GM10266 (cell line): ENCODE measurements around the gene DNAJC17.

Experiments
- DNase-seq: peaks from one replicate; pipeline ENCODE4 v3.0.0; 2012; ENCODE audit errors: extremely low spot score
- TF ChIP-seq, protein P1 (sequence below): IDR thresholded peaks from 2 replicates; pipeline ENCODE4 v1.5.1; 2012; ENCODE audit warnings: mild to moderate bottlenecking, low read depth; ENCODE audit not compliant: control insufficient read depth, insufficient read depth; ENCODE audit errors: missing control alignments

Gene DNAJC17

DNA sequence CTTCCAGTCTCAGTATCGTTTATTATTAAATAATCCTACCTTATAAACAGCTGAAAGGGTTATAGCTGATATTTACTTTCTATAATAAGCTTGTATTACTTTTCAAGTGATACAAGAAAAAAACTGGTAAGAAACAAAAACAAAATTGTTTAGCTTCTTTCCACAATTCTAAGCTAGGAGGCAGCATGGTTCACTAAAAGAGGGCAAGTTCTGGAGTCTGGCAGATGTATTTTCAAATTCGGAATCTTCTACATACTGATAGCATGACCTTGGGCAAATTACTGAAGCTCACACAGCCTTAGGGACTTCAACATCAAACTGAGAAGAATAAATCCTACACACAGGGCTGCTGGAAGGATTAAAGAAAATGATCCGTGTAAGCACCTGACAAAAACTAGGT, 22.1 kb downstream of the DNAJC17 start:
- no peak for DNase-seq
- TF ChIP-seq, protein P1, sequence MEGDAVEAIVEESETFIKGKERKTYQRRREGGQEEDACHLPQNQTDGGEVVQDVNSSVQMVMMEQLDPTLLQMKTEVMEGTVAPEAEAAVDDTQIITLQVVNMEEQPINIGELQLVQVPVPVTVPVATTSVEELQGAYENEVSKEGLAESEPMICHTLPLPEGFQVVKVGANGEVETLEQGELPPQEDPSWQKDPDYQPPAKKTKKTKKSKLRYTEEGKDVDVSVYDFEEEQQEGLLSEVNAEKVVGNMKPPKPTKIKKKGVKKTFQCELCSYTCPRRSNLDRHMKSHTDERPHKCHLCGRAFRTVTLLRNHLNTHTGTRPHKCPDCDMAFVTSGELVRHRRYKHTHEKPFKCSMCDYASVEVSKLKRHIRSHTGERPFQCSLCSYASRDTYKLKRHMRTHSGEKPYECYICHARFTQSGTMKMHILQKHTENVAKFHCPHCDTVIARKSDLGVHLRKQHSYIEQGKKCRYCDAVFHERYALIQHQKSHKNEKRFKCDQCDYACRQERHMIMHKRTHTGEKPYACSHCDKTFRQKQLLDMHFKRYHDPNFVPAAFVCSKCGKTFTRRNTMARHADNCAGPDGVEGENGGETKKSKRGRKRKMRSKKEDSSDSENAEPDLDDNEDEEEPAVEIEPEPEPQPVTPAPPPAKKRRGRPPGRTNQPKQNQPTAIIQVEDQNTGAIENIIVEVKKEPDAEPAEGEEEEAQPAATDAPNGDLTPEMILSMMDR = no peak

DNA sequence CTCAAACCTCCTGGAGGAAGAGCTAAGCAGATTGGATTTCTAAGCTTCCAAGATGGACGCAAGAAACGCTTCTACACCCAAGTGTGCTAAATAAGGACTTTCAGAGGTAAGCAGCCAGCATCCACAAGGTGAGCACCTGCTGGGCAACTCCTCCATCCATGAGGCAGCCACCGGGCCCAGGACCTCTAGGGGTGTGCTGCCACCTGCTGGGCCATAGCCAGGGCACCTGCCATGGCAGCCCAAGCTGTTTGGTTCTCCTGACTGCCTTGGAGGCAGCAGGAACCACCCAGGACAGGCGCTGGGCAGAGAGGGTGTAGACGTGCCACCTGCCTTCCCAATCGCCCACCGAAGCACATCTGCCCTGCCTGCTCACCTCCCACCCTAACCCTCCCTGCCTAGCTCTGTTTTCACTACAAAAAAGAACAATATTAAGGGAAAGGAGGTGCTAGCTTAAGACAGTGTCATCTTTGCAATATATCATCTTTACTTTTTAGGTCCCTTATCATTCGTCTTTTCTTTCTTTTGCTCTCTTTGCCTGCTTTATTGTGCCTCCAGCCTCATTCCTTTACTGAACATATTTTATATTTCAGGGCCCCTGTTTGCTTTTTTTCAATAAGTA, 24.6 kb downstream of the DNAJC17 start:
- peak; percentile 68 for DNase-seq
- TF ChIP-seq, protein P1 = peak; percentile 95

DNA sequence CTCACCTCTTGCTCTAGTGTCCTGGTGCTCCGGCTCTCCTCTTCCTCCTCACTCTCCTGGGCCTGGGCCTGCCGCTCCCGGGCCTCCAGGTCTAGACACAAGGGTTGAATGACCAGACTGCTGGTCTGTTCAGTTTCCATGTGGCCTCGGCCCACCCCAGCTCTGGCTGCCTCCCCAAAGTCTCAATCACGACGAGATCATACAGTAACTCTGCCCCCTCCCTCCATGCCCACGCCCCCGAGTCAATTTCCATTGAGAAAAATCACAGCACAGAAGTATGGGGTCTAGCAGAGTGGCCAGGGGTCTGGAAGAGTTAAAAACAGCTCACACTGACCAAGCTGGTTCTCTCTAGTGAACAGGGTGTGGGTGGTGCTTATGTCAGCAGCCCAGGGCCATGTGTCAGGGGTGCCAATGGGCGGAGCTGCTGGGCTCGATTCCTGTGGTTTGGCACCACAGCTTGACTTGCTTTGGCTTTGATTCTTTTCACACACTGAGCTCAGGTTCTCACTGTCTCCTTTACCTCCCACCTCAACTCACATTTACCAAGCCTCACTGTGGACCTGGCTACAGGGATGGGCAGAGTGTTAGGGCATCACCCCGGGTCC, 30.6 kb downstream of the DNAJC17 start:
- TF ChIP-seq, protein P1 = no peak
- no peak for DNase-seq

GRCh38 chr15:40775740-40776536, 31.3 kb downstream of the DNAJC17 start:
- DNase-seq = no peak
- TF ChIP-seq, protein P1 = no peak

DNA sequence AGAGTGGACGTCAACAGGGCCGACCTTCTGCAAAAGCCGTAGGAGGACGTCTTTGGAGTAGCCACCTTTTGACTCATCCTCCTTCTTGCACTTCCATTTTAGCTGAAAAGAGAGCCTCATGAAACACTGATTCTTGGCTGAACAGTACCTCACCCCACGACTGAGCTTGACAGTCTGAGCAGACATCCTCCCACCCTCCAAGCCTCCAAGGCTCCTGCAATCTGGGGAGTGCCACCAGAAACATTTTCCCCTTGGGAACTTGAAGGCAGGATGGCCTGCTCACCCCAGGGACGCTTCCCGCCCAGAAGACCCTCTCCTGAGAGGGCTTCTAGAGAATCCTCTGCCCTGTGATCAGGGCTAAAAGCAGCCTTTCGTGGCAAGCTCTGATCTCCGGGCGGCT, 32.3 kb downstream of the DNAJC17 start:
- TF ChIP-seq, protein P1 = no peak
- DNase-seq = no peak

- TF ChIP-seq, protein P1 = no peak
- DNase-seq = no peak
These were observed 33.4 kb downstream of the DNAJC17 start for GRCh38 chr15:40773902-40774301.

GRCh38 chr15:40773496-40773895, 33.8 kb downstream of the DNAJC17 start:
- TF ChIP-seq, protein P1 = no peak
- no peak for DNase-seq
